ELR (cell line): ENCODE results near the gene ZCCHC4.
"Not testable (repeated sequence)": the region's sequence is repeated elsewhere in the genome, so short reads cannot be mapped to it uniquely, and the experiment has no call there.

Source experiments
- DNase-seq: peaks from one replicate; pipeline ENCODE4 v3.0.0-alpha.2; 2015; ENCODE audit warnings: low read depth

ZCCHC4 gene

GRCh38 chr4:25321703-25322102, 9.1 kb downstream of the ZCCHC4 start:
- DNase-seq, result peak; percentile 16

DNA sequence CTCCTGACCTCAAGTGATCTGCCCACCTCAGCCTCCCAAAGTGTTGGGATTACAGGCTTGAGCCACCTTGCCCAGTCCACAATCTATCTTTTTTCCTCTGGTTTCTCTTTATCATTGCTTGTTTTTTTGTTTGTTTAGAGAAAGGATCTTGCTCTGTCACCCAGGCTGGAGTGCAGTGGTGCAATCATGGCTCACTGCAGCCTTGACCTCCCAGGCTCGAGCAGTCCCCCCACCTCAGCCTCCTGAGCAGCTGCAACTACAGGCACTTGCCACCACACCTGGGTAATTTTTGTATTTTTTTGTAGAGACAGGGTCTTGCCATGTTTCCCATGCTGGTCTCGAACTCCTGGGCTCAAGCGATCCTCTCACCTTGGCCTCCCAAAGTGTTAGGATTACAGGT, 15.9 kb downstream of the ZCCHC4 start:
- not testable (repeated sequence) for DNase-seq

- DNase-seq, result no peak
Measured at GRCh38 chr4:25330335-25330734, 17.8 kb downstream of the ZCCHC4 start.

DNA sequence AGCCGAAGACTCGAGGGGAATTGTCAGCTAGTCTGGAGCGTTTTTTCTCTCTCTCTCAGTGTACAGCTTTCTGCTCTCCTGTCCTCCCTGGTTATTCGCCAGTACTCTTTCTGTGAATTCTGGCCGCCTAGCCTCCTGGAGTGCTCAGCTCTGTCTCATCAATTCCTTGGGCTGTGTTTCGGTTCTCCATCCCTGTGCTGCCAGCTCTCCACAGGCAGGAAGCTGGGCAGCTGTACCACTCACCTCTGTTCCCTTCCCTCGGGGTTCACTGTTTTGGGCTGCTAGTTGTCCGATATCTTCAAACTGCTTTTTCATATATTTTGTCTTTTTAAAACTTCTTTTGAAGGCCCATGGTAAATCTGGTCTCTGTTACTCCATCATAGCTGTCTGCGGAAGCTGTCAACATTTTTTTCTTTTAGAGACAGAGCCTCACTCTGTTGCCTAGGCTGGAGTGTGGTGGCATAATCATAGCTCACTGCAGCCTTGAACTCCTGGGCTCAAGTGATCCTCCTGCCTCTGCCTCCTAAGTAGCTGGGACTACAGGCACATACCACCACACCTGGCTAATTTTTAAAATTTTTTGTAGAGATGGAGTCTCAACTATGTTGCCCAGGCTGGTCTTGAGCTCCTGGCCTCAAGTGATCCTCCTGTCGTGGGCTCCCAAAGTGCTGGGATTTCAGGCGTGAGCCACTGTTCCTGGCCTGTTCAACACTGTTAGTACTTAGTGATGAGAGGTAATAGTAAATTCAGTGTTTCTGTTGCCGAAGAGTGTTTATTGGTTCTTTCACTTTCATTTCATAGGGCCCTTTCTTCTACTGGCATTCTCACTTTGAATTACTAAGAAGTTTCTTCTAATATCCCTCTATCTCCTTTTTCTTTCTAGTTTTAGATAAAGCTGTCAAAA, 18.6 kb downstream of the ZCCHC4 start:
- no peak for DNase-seq

GRCh38 chr4:25343671-25344070, 31.1 kb downstream of the ZCCHC4 start:
- DNase-seq, result peak; percentile 64

DNA sequence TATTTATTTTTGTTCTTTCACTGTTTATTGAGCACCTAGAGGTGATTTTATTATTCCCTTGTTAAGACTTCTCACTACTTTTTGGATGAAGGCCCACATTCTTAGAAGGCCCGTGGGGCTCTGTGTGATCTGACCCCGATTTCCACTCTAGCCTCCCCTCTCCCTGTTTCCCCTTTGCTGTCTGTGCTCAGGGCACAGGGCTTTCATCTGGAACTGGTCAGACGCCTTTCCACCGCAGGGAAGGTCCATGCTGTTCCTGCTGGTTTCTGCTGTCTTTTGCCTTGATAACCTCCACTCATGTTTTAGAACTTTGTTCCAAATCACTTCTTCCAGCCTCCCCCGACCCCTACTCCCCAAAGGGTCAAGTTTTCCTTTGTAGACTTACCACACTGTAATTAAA, 33.2 kb downstream of the ZCCHC4 start:
- DNase-seq, result no peak

- DNase-seq, result no peak
Measured at GRCh38 chr4:25346913-25347312, 34.3 kb downstream of the ZCCHC4 start.

DNA sequence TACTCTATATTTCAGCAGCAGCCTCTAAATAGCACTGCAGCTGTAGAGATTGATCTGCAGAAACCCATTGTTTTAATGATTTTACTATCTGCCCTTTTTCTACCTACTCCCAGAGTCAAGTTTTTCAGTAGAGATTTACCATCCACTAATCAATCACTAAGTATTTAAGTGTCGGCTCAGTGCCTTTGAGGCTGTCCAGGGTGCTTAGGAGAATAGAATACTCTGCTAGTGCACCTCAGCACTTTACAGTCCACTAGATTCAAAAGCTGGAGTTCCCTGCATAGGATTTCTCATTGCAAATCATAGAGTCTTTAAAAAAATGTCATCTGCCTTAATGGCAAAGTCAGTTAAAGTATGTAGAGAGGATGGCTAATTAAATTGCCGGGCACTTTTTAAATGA, 34.9 kb downstream of the ZCCHC4 start:
- DNase-seq, result no peak

DNA sequence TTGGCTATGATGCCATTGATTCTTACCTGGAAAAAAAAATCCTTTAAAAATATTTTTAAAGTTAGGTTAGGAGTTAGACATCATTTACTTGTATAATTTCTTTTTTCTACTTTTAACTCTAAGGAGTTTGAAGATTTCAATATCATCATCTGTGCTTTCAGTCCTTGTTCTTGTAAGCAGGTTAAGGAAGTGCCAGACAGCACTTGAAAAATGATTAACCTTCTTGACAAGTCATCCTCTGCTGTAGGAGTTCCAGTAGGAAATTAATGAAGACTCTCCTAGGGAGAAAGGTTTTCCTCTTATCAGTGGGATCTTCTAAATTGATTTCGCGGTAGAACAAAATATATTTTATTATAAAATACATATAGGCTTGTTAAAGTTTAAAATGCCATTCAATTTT, 35.4 kb downstream of the ZCCHC4 start:
- no peak for DNase-seq

DNA sequence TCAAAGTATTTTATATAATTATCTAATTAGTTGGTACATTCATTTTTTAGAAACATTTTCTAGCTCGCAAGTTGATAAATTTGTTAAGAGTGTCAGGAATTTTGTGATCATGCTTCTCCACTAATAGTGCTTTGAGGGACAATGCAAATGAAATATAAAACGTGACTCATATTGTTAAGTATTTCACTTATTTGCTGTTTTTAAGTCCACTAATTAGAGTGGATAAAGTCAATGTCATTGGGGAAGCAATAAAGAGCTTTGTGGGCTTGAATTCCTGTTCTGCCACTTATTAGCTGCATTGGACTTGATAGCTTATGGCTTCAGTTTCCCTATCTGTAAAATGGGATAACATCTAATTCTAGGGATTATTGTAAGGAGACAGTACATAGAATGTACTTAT, 38.0 kb downstream of the ZCCHC4 start:
- DNase-seq, result peak; percentile 20

GRCh38 chr4:25351777-25352416, 39.3 kb downstream of the ZCCHC4 start:
- peak; percentile 82 for DNase-seq

DNA sequence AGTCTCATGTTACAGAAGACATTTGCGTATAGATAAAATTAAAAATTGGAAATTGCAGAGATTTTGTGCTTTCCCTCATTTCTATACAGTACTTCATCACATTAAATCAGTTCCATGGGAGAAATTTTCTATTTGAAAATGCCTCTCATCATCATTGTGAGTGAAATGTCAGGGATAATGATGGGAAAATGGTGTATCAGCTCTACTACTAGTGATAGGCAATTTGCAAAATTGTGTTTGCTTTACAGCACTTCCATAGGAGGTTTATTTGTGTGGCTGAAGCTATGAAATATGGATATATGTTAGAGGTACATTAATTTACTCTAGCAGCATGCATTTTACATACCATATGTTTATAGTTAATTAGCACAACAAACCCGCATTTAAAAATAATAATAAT, 43.5 kb downstream of the ZCCHC4 start:
- no peak for DNase-seq

GRCh38 chr4:25358515-25359275, 46.1 kb downstream of the ZCCHC4 start:
- DNase-seq, result no peak

DNA sequence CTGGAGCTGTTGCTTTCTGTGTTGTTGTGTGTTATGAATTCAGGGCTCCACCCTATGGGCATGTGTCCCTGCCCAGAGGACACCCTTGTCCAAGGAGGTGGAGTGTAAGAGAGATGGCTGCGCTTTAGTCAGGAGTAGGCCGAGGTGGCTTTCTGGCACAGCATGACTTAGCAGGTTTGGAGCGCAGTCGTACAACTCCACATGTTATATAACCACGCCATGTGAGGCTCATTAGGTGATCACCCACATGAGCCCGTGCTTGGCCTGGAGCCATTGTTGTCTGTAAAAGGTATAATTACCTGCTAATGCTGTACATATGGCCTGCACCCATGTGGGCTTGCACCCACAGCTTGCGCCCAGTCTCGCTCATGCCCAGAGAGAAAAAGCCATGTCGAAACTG, 48.7 kb downstream of the ZCCHC4 start:
- no peak for DNase-seq

DNA sequence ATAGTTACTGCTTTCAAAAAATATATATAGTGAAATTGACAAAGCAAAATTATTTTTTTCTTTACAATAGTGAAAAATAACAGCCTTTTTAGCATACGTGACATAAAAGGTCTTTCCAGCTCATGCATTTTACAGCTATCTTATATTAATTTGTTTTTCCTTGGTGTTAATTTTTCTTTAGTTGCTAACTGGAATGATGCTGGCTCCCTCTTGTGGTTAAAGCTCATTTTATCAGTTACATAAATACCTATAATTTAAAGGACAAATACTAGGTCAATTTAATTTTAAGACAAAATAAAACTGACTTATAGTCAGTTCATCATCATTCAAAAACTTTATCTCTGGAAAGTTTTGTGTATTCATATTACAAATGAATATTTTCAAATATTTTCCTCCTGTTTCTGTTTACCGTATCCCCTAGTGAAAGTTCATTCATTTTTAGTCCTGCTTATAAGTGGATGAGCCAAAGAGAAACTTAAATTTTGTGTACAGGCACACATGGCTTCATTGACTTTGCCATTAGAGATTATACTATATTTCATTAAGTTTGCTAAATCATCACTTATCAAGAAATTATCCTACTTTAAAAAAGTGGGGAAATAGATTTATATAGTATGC, 54.5 kb downstream of the ZCCHC4 start:
- peak; percentile 60 for DNase-seq

DNA sequence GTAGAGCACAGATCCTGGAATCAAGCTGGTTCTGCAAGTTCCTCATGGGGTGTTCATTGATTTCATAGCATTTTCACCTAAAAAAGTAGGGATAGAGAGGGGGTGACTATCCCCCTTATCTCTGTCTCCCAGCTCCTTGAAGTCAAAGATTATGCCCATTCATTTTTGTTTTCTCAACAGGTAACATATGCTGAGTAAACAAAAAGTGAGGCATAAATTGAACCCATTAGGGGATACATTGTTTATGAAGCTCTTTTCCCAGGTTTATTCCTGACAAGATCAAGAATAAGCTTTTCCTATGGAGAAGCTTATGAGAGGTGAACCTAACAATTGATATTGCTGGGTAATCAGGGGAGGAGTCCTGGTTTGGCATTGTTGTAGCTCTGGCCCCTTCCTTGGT, 55.3 kb downstream of the ZCCHC4 start:
- no peak for DNase-seq

DNA sequence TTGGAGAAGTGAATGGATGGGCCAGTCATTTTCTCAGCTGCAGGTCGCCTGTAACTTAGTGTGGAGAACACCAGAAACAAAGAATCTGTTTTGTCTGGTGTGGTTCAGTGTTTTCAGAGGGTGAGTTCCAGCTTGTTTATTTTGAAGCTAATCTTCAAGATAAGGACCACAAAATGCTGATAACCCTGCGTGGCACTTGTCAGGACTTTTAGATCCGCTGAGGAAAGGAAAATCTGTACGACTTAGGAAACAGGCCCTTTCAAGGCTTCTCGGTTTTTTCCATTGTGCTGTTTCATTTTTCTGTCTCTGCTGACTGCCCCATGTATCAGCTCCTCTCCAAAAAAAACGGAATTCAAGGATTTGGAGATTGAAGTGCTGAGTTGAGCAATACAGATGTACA, 55.7 kb downstream of the ZCCHC4 start:
- no peak for DNase-seq

DNA sequence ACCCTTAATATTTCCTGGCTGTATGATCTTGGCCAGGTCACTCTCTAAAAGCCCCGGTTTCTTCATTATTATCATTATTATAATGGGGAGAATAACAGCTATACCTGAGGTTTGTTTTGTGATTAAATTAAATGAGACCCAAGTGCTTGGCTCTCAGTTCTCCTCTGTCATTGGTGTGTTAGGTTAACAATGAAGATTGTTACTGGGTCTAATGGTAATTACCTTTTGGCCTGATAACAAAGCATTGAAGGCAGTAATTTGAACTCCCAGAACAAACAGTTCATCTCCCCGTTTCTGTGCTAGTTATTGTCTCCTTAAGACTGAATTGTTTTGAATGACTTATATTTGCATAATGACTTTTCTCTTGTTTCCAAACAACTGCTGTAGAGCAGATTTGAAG, 57.7 kb downstream of the ZCCHC4 start:
- DNase-seq, result no peak

GRCh38 chr4:25372549-25372948, 60.0 kb downstream of the ZCCHC4 start:
- not testable (repeated sequence) for DNase-seq

DNA sequence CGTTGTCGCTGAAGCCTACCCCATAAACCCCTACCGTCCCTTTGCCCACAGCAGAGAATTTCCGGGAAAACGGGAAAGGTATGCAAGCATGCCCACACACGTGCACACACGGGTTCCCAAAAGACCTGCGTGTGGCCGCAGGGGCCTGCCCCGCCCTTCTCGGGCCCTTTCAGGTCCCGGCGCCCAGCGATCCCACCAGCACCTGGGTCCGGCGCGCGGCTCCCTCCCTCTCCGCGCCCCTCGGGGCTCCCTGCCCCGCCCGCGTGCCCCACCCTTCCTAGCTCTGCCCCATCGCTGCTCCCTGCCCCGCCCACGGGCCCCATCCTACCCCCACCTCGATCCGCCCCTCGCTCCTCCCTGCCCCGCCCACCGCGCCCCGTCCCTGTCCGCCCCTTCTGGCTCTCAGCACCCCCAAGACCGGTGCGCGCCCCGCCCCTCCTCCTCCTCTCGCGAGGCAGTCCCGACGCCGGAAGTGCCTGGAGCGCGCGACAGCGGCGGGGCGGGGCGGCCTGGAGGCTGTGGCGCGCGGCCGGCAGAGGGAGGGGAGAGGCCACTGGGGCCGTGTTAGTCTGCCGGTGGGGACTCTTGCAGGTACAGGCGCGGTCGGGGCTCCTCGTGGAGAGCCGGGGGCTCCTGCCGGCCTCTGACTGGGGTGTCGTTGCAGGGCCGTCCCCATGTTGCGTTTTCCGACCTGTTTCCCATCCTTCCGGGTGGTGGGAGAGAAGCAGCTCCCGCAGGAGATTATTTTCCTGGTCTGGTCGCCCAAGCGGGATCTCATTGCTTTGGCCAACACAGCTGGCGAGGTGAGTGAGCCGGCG, 64.4 kb downstream of the ZCCHC4 start, which contains the start of gene ANAPC4:
TSS of gene ANAPC4 (plus strand) at position 510 of the 818 bp plus-strand sequence. CDS start at position 675, 165 bp downstream.
- peak; percentile 94 for DNase-seq
